A673 (cell line): ENCODE measurements around the gene TERT. TPM values are rescaled to one million over a fixed set of nuclear protein-coding genes. Genes with fewer than 3 reads are reported as not detected.

Experiments used
- BruUV-seq: library from RNA; stranded (reverse); fragments of 400-500 nt; replicated peaks from 2 replicates; lab custom pipeline; 2021; lab: Mats Ljungman, UMichigan
- CTCF ChIA-PET: fragments of 300-600 bp; sonication (Branson Sonifier 250); formaldehyde crosslinking; loops from one replicate; lab custom pipeline; 2022; ENCODE audit warnings: antibody characterized with exemption; lab: Charles Lee
- POLR2A ChIA-PET: fragments of 300-600 bp; sonication (Branson Sonifier 250); formaldehyde crosslinking; loops from one replicate; lab custom pipeline; 2022; ENCODE audit warnings: antibody characterized with exemption; ENCODE audit not compliant: low non-redundant PET; lab: Charles Lee
- DNase-seq: peaks from one replicate; pipeline ENCODE4 v3.0.0-alpha.2; 2015; ENCODE audit warnings: low spot score
- H3K27ac ChIP-seq: fragments of 200-600 bp; sonication (generic); 2 replicates; pipeline ENCODE4 v1.5.1; 2016; ENCODE audit warnings: mixed run types, low read depth, mild to moderate bottlenecking, mixed read lengths, antibody characterized with exemption, low read length; ENCODE audit not compliant: poor library complexity, severe bottlenecking
- H3K27me3 ChIP-seq: fragments of 200-600 bp; sonication (generic); replicated peaks from 2 replicates; pipeline ENCODE4 v1.6.1; 2017; ENCODE audit warnings: mixed run types, low read depth, mild to moderate bottlenecking, mixed read lengths, antibody characterized with exemption, low read length; ENCODE audit not compliant: insufficient read depth, poor library complexity
- H3K36me3 ChIP-seq: fragments of 200-600 bp; sonication (generic); 2 replicates; pipeline ENCODE4 v1.6.1; 2016; ENCODE audit warnings: mixed run types, mild to moderate bottlenecking, mixed read lengths, antibody characterized with exemption, low read length; ENCODE audit not compliant: insufficient read depth, poor library complexity, severe bottlenecking
- H3K4me1 ChIP-seq: fragments of 200-600 bp; sonication (generic); 2 replicates; pipeline ENCODE4 v1.6.1; 2017; ENCODE audit warnings: mixed run types, mild to moderate bottlenecking, mixed read lengths, antibody characterized with exemption, low read length; ENCODE audit not compliant: insufficient read depth, poor library complexity, severe bottlenecking
- H3K4me3 ChIP-seq: fragments of 200-600 bp; sonication (generic); 2 replicates; pipeline ENCODE4 v1.5.1; 2016; ENCODE audit warnings: low read depth, mixed run types, mild to moderate bottlenecking, mixed read lengths, low read length; ENCODE audit not compliant: poor library complexity, severe bottlenecking
- H3K9me3 ChIP-seq: fragments of 200-600 bp; sonication (generic); 2 replicates; pipeline ENCODE4 v1.6.1; 2016; ENCODE audit warnings: mixed run types, low read depth, mild to moderate bottlenecking, mixed read lengths, antibody characterized with exemption, low read length; ENCODE audit not compliant: poor library complexity, severe bottlenecking
- EZH2 ChIP-seq: fragments of 200-600 bp; sonication (generic); IDR thresholded peaks from 2 replicates; pipeline ENCODE4 v1.6.1; 2017; ENCODE audit warnings: borderline replicate concordance, low read depth, mild to moderate bottlenecking, mixed read lengths, antibody characterized with exemption, low read length; ENCODE audit not compliant: poor library complexity, severe bottlenecking
- intact Hi-C: fragments of 100-400 bp; cut with micrococcal nuclease; formaldehyde crosslinking; loops from one replicate; pipeline ENCODE4 v1.10.0; 2022; ENCODE audit not compliant: unreplicated experiment
- total RNA-seq: library from RNA; stranded (reverse); gene quantifications from 2 replicates; pipeline ENCODE4 v1.2.3, GENCODE V29; 2021
- TF ChIP-seq, protein P1 (sequence below): fragments of 300-800, 200-600 bp; sonication (generic); conservative IDR thresholded peaks from 2 replicates; pipeline ENCODE4 v1.5.1; 2017; ENCODE audit warnings: low read depth, mild to moderate bottlenecking, antibody characterized with exemption, low read length, moderate library complexity, mixed read lengths

Gene TERT
- total RNA-seq, 1 experiment from 2014 or later = 14.2 TPM

DNA sequence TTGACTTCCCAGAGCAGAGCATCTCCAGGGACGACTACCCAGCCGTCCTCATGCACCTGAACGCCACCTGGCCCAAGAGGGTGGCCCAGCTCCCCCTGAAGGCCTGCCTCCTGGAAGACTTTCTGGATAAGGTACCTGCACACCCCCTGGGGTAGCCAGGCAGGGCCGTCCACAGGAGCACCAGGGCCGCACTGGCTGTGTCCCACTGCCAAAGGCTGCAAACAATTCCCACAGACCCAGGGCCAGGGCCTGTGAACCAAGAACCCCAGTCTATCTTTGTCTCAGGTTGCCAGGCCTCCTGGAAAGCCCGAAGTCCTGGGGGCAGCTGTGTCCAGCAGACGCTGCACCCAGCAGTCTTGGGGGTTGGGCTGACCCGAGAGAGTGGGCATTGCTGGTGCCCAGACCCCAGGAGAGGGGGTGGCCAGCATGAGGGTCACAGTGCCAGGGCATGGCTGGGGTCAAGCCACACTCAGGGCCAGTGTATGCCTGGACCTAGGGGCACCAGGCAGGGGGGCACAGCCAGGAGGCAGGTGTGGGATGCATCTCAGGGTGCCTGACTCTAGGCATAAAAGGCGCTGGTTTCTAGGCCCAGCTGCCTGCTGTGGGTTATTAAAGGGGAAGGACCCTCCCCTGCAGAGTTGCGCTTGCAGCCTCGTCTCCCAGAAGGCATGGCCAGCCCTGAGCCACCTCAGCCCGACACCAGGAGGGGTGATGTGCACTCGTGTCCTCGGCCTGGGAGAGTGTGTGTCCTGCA, 52.0 kb downstream of the TERT start:
- Histone ChIP-seq H3K27ac (no peak overlapping the region), H3K9me3 (no peaks in the 10 kb centered on the region), H3K27me3 (peaks cover 66% of the 10 kb centered on the region), H3K36me3 (no peaks in the 10 kb centered on the region), H3K4me3 (no peak overlapping the region), H3K4me1 (no peaks in the 10 kb centered on the region)
- no TSS peak for BruUV-seq
- DNase-seq = no peak
- TF ChIP-seq, protein P1, sequence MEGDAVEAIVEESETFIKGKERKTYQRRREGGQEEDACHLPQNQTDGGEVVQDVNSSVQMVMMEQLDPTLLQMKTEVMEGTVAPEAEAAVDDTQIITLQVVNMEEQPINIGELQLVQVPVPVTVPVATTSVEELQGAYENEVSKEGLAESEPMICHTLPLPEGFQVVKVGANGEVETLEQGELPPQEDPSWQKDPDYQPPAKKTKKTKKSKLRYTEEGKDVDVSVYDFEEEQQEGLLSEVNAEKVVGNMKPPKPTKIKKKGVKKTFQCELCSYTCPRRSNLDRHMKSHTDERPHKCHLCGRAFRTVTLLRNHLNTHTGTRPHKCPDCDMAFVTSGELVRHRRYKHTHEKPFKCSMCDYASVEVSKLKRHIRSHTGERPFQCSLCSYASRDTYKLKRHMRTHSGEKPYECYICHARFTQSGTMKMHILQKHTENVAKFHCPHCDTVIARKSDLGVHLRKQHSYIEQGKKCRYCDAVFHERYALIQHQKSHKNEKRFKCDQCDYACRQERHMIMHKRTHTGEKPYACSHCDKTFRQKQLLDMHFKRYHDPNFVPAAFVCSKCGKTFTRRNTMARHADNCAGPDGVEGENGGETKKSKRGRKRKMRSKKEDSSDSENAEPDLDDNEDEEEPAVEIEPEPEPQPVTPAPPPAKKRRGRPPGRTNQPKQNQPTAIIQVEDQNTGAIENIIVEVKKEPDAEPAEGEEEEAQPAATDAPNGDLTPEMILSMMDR = no peak
- TF ChIP-seq EZH2 = no peak
- intact Hi-C loops = no loop called here
- ChIA-PET POLR2A (no interaction called here), CTCF (no interaction called here)

DNA sequence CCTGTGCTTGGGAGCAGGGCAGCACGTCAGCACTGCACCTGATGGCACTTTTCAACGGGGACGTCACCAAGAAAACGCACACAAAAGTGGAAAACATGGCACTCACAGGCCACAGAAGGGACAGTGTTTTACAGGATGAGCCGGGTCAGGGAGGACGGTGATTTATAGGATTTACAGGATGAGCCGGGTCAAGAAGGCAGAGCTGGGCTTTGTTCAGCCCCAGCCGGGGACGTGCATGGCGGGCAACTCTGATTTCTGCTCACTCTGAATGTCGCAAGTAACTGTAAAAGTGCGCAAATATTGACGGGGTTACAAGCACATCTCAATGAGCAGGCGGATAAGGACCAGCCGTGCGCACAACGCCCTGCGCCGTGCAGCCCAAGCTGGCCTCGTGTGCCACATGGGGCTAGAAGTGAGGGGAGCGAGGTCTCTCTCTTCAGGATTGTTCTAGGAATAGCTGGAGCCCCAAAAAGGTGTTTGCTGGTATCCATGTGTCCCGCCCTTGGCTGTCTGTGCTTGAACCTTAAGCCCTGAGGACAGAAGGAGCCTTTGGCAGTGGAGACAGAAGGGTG, 53.3 kb downstream of the TERT start:
- no peak for TF ChIP-seq EZH2
- TF ChIP-seq, protein P1 = no peak
- H3K9me3 ChIP-seq = no peaks in the 10 kb centered on the region
- CTCF ChIA-PET = no interaction called here
- H3K4me1 ChIP-seq = no peaks in the 10 kb centered on the region
- H3K4me3 ChIP-seq = no peak overlapping the region
- no TSS peak for BruUV-seq
- intact Hi-C loops = no loop called here
- H3K27me3 ChIP-seq = peaks cover 56% of the 10 kb centered on the region
- no peak for DNase-seq
- POLR2A ChIA-PET = no interaction called here
- H3K36me3 ChIP-seq = no peaks in the 10 kb centered on the region
- no peak overlapping the region for H3K27ac ChIP-seq

DNA sequence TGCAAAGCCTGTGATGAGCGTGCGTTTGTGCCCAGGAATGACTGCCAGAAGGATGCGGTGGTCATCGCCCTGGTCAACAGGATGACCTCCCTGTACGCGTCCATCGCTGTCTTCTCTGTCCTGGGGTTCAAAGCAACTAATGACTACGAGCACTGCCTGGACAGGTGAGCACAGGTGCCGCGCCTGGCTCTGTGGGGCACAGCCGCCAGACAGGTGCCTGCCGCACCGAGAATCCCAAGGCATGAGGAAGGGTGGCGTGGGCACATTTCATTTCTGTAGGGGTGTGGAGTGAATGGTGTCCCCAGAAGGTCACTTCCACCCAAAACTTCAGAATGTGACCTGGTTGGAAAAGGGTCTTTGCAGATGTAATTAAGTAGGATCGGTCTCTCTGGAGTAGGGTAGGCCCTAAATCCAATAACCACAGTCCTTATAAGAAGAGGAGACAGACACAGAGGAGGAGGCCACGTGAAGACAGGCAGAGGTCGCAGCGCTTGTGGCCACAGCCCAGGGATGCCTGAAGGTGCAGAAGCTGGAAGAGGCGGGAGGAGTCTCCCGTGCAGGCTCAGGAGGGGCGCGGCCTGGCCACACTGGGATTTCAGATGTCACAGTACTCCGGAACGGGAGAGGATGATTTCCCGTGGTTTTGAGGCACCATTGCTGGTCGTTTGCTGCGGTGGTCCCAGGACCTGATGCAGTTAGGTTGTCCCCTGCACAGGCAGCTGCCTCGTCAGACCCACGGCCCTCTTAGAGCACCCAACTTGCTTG, 54.2 kb downstream of the TERT start:
- TF ChIP-seq, protein P1 = no peak
- no peak for TF ChIP-seq EZH2
- BruUV-seq = no TSS peak
- Histone ChIP-seq H3K9me3 (no peaks in the 10 kb centered on the region), H3K4me1 (no peaks in the 10 kb centered on the region), H3K4me3 (no peak overlapping the region), H3K27me3 (peaks cover 47% of the 10 kb centered on the region), H3K27ac (no peak overlapping the region), H3K36me3 (no peaks in the 10 kb centered on the region)
- DNase-seq = no peak
- ChIA-PET POLR2A (no interaction called here), CTCF (no interaction called here)
- intact Hi-C loops = no loop called here
